GM18861 (cell line): ENCODE data around the gene NDUFA7.
"Not testable (repeated sequence)": the region's sequence is repeated elsewhere in the genome, so short reads cannot be mapped to it uniquely, and the experiment has no call there.

Experiments
- ATAC-seq: cut with Tn5 transposase; IDR thresholded peaks from one replicate; pipeline ENCODE4 v1.9.1; 2021; ENCODE audit not compliant: unreplicated experiment

NDUFA7 gene

DNA sequence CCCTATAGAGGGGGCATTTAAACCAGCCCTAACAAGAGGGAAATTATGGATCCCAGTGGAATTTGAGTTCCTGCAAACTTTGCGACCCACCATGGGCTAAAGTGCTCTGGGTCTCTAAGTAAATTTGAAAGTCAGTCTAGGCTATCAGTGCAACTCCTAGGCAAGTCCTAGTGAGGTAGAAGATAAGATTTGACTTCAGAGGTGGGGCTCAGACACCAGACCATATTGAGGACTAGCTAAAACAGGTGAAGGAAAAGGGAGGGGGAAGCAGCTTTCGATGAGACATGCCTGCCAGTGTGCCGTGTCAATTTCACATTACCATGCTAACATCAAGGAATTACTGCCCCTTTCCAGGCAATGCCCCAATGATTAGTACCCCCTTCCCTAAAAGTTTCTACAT is 51.5 kb downstream of the NDUFA7 start:
- no peak for ATAC-seq

DNA sequence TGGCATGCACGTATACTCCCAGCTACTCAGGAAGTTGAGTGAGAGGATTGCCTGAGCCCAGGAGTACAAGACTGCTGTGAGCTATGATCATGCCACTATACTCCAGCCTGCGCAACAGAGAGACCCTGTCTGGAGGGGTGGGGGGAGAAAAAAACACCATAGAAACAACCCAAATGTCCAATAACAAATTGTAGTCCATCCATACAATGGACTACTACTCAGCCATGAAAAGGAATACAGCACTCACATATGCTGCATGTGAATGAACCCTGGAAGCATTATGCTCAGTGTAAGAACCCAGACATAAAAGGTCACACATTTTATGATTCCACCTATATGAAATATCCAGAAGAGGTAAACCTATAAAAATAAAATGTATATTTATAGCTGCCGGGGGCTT is 55.3 kb downstream of the NDUFA7 start:
- ATAC-seq: no peak

DNA sequence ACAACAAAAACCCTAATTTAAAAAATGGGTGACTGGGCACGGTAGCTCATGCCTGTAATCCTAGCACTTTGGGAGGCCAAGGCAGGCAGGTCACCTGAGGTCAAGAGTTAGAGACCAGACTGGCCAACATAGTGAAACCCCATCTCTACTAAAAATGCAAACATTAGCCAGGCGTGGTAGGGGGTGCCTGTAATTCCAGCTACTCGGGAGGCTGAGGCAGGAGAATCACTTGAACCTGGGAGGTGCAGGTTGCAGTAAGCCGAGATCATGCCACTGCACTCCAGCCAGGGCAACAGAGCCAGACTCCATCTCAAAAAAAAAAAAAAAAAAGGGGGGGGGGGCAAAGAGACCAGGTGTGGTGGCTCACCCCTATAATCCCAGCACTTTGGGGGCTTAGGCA is 56.9 kb downstream of the NDUFA7 start:
- not testable (repeated sequence) for ATAC-seq

DNA sequence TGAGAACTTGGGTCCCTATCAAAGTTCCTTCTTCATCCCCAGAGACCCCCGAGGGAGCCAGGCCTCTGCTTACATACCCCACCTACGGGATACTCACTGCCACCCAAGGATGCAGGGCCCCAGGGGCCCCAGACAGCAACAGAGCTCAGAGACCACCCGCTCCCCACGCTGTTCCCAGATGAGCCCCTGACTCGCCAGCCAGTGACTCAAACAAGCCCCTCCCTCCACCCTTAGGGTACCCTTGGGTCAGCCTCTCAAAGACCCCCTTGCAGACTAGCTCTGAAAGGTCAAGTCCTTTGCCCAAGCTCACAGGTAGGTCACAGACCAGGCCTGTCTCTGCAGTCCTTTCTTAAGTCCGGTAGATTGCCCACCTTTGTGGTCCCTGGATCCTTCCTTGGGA is 58.7 kb downstream of the NDUFA7 start:
- ATAC-seq: no peak

DNA sequence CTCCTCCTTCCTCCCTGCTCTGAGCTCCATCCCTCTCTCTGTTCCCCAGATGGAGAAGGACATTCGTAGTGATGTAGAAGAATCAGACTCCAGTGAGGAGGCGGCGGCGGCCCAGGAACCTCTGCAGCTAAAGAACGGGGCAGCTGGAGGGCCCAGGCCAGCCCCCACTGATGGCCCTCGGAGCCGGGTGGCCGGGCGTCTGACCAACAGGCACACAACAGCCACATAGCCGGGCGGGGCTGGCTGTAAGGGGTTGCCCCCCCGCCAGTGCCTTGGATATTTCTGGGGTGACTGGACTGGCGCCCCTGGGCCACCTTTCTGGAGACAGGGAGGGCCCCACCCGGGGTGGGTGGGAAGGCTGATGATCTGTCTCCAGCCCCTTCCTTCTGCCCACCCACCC is 59.3 kb downstream of the NDUFA7 start:
- no peak for ATAC-seq

DNA sequence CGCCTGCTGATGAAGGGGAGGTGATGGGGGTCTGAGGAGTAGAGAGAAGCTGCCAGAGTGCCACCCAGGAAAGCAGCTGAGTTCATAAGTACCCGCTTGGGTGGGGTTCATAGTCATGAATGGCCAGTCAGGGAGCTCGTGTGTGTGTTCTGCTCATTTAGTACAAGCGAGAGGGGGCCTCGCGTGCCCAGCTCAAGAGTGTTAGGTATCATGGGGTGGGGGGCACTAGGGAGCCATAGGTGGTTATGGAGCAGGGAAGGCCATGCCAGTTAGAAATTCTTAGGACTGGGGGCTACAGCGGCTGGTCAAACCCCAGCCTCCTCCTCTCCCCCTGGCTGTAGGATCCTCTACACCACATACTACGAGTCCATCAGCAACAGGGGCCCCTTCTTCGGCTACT is 59.8 kb downstream of the NDUFA7 start:
- no peak for ATAC-seq
